CD4-positive, alpha-beta T cell treated with Interleukin-1 beta for 1 hour (primary cell): ENCODE data around the gene LRCH2.
"Not testable (repeated sequence)": the region's sequence is repeated elsewhere in the genome, so short reads cannot be mapped to it uniquely, and the experiment has no call there.

Source experiments
- DNase-seq, 2 donors: peaks; one replicate each; pipeline ENCODE4 v3.0.0-alpha.2; 2020 to 2022

The LRCH2 gene

GRCh38 chrX:115233497-115234455 is at the start of gene LRCH2:
LRCH2 (minus strand) TSS chrX:115234096; CDS start chrX:115234041, 55 bp downstream.
- no peak for DNase-seq

- no peak for DNase-seq
These were observed 35.3 kb upstream of the LRCH2 start for GRCh38 chrX:115269051-115269683.

- DNase-seq: no peak
These were observed 34.5 kb upstream of the LRCH2 start for GRCh38 chrX:115268421-115268820.

- no peak for DNase-seq
These were observed 32.4 kb upstream of the LRCH2 start for GRCh38 chrX:115266300-115266699.

- no peak for DNase-seq
These were observed 30.1 kb upstream of the LRCH2 start for GRCh38 chrX:115264009-115264408.

GRCh38 chrX:115261148-115261547 is 27.3 kb upstream of the LRCH2 start:
- DNase-seq: no peak

- no peak for DNase-seq
These were observed 26.4 kb upstream of the LRCH2 start for GRCh38 chrX:115260330-115260729.

GRCh38 chrX:115259238-115259875 is 25.5 kb upstream of the LRCH2 start:
- DNase-seq: no peak

GRCh38 chrX:115257711-115258110 is 23.8 kb upstream of the LRCH2 start:
- DNase-seq: no peak

GRCh38 chrX:115255003-115255402 is 21.1 kb upstream of the LRCH2 start:
- DNase-seq: no peak

- no peak for DNase-seq
These were observed 17.8 kb upstream of the LRCH2 start for GRCh38 chrX:115251458-115252233.

- no peak for DNase-seq
These were observed 3.2 kb upstream of the LRCH2 start for GRCh38 chrX:115237056-115237455.

GRCh38 chrX:115236560-115236959 is 2.7 kb upstream of the LRCH2 start:
- DNase-seq: no peak

- no peak for DNase-seq
These were observed 565 bp upstream of the LRCH2 start for GRCh38 chrX:115234461-115234860.

GRCh38 chrX:115232933-115233496 is 881 bp downstream of the LRCH2 start:
- no peak for DNase-seq

GRCh38 chrX:115229337-115230003 is 4.4 kb downstream of the LRCH2 start:
- no peak for DNase-seq

GRCh38 chrX:115226929-115227328 is 7.0 kb downstream of the LRCH2 start:
- DNase-seq: no peak

- DNase-seq: not testable (repeated sequence)
These were observed 16.6 kb downstream of the LRCH2 start for GRCh38 chrX:115217346-115217745.

GRCh38 chrX:115214605-115215004 is 19.3 kb downstream of the LRCH2 start:
- DNase-seq: no peak

GRCh38 chrX:115214151-115214550 is 19.7 kb downstream of the LRCH2 start:
- no peak for DNase-seq

GRCh38 chrX:115209547-115209946 is 24.3 kb downstream of the LRCH2 start:
- DNase-seq: not testable (repeated sequence)

- DNase-seq: no peak
These were observed 29.9 kb downstream of the LRCH2 start for GRCh38 chrX:115204040-115204439.
